Left lung (tissue), 10 donors: ENCODE measurements around the gene ARL2. TPM values are rescaled to one million over a fixed set of nuclear protein-coding genes. Genes with fewer than 3 reads are reported as not detected.
A peak's percentile ranks its signal among the peaks of the same experiment; 100 is the strongest.

Source experiments
- ATAC-seq: fragments of 200-7000 bp; cut with Tn5 transposase; one replicate; pipeline ENCODE4 v1.9.1; 2020; ENCODE audit warnings: moderate library complexity
- DNase-seq, 4 donors: peaks; one replicate each; pipeline ENCODE4 v3.0.0-alpha.2; 2013 to 2020
- H3K27ac ChIP-seq, 2 donors: fragments of 200-600 bp; sonication (generic) in 1 of 2; one replicate each; pipeline versions ENCODE4 v1.5.0 to v1.8.0; 2020 to 2021
- H3K27me3 ChIP-seq, 2 donors: fragments of 200-600 bp; sonication (generic) in 1 of 2; one replicate each; pipeline versions ENCODE4 v1.5.0 to v1.8.0; 2020 to 2021
- H3K36me3 ChIP-seq, 2 donors: fragments of 200-600 bp; sonication (generic) in 1 of 2; one replicate each; pipeline versions ENCODE4 v1.5.0 to v1.8.0; 2020 to 2021
- H3K4me1 ChIP-seq, 2 donors: fragments of 200-600 bp; one replicate each; pipeline ENCODE4 v1.8.0; 2021
- H3K4me3 ChIP-seq, 2 donors: fragments of 200-600 bp; sonication (generic) in 1 of 2; one replicate each; pipeline versions ENCODE4 v1.5.0 to v1.8.0; 2020 to 2021; ENCODE audit warnings: mild to moderate bottlenecking in 1 of 2
- H3K9me3 ChIP-seq, 2 donors: fragments of 200-600 bp; sonication (generic) in 1 of 2; one replicate each; pipeline versions ENCODE4 v1.5.0 to v1.8.0; 2020 to 2021
- CTCF ChIP-seq, 2 donors: fragments of 200-600 bp; sonication (generic) in 1 of 2; IDR thresholded peaks; one replicate each; pipeline versions ENCODE4 v1.5.0 to v1.8.0; 2021; ENCODE audit warnings: antibody characterized with exemption in 2 of 2
- intact Hi-C, 2 donors: fragments of 100-400 bp; cut with DNase I; formaldehyde crosslinking; loops; one replicate each; pipeline versions ENCODE4 v1.11.2 to v1.14.2; 2022
- polyA plus RNA-seq, 6 donors: library from polyadenylated mRNA; unstranded; fragments of 120-200 nt; gene quantifications; one replicate each; pipeline ENCODE4 v1.2.1, GENCODE V29; 2013; ENCODE audit not compliant: insufficient read length in 6 of 6
- total RNA-seq, 2 donors: library from RNA; stranded (reverse); fragmentation: NEBNext Ultra II Directional; extraction: Animal tissue kit (Norgen Biotek cat#: 25700); gene quantifications; one replicate each; pipeline ENCODE4 v1.2.1, GENCODE V29; 2021
- donor health status: DM: no; HTN: yes; CAD: no.
- donor health status: DM: no; HTN: no; CAD: no.

Gene ARL2
- total and polyA plus RNA-seq, 8 donors = 42.2 to 89.9 (median 50.4) TPM

GRCh38 chr11:65027213-65028067 is 13.5 kb downstream of the ARL2 start, which contains the start of gene SNX15:
TSS of gene SNX15 (plus strand) at chr11:65027439. CDS start at chr11:65027538, 99 bp downstream.
- ATAC-seq (peak; percentile 98), DNase-seq (peak; percentile 93 to 98 (median 98))
- Histone ChIP-seq H3K9me3 (no peaks in the 10 kb centered on the region), H3K4me3 (peak within 1 kb of the TSS; percentile 42 to 51), H3K36me3 (peaks cover 0 to 9% of the 10 kb centered on the region in 2 donors), H3K27me3 (no peaks in the 10 kb centered on the region), H3K4me1 (peaks cover 7 to 23% of the 10 kb centered on the region in 2 donors), H3K27ac (peak within 1 kb of the TSS; percentile 86)
- TF ChIP-seq CTCF (IDR thresholded peaks at IDR 0.05) = peak; percentile 65 to 88
- intact Hi-C loops = loop anchor here in 1 of 2 donors (10.0 kb wide), 1 partner anchor 183 kb away; the partner anchor contains the start of gene CDC42BPG

GRCh38 chr11:65032216-65032615 is 18.3 kb downstream of the ARL2 start:
- DNase-seq = peak in 1 of 4 donors; percentile 48
- Histone ChIP-seq H3K27me3 (no peaks in the 10 kb centered on the region), H3K36me3 (peaks cover 0 to 53% of the 10 kb centered on the region in 2 donors), H3K4me3 (no peak overlapping the region), H3K9me3 (no peaks in the 10 kb centered on the region), H3K4me1 (peaks cover 7 to 17% of the 10 kb centered on the region in 2 donors), H3K27ac (no peak overlapping the region)
- no peak for ATAC-seq
- TF ChIP-seq CTCF (IDR thresholded peaks at IDR 0.05) = no peak
- intact Hi-C loops = no loop called here

- DNase-seq = no peak
- no peak for ATAC-seq
- Histone ChIP-seq H3K27me3 (no peaks in the 10 kb centered on the region), H3K9me3 (no peaks in the 10 kb centered on the region), H3K36me3 (peaks cover 0 to 73% of the 10 kb centered on the region in 2 donors), H3K27ac (no peak overlapping the region), H3K4me3 (no peak overlapping the region), H3K4me1 (peaks cover 0 to 3% of the 10 kb centered on the region in 2 donors)
- intact Hi-C loops = no loop called here
- TF ChIP-seq CTCF (IDR thresholded peaks at IDR 0.05) = no peak
Measured at GRCh38 chr11:65034423-65034822, 20.5 kb downstream of the ARL2 start.

- intact Hi-C loops = no loop called here
- Histone ChIP-seq H3K4me3 (no peak overlapping the region), H3K4me1 (peaks cover 0 to 10% of the 10 kb centered on the region in 2 donors), H3K36me3 (peaks cover 0 to 80% of the 10 kb centered on the region in 2 donors), H3K9me3 (no peaks in the 10 kb centered on the region), H3K27me3 (no peaks in the 10 kb centered on the region), H3K27ac (no peak overlapping the region)
- no peak for TF ChIP-seq CTCF (IDR thresholded peaks at IDR 0.05)
- DNase-seq (no peak), ATAC-seq (no peak)
Measured at GRCh38 chr11:65035579-65035978, 21.6 kb downstream of the ARL2 start.

GRCh38 chr11:65036931-65037330 is 23.0 kb downstream of the ARL2 start:
- peak in 2 of 4 donors; percentile 54 to 74 for DNase-seq
- no peak overlapping the region for H3K4me3 ChIP-seq
- H3K4me1 ChIP-seq = peaks cover 3 to 19% of the 10 kb centered on the region in 2 donors
- no peak for TF ChIP-seq CTCF (IDR thresholded peaks at IDR 0.05)
- ATAC-seq = peak; percentile 6
- H3K9me3 ChIP-seq = no peaks in the 10 kb centered on the region
- intact Hi-C loops = no loop called here
- H3K36me3 ChIP-seq = peaks cover 0 to 76% of the 10 kb centered on the region in 2 donors
- no peaks in the 10 kb centered on the region for H3K27me3 ChIP-seq
- H3K27ac ChIP-seq = no peak overlapping the region
